Measurements from ENCODE around the gene AFF4.

GRCh38 chr5:132876020-132876759 is 87.2 kb downstream of the AFF4 start:
- TF ChIP-seq ARNTL (CRISPR knock-in tag; IDR thresholded peaks at IDR 0.05; ENCODE audit: borderline replicate concordance, low read depth): no peak
- TF ChIP-seq SNAI2 (CRISPR knock-in tag; IDR thresholded peaks at IDR 0.05): no peak
- TF ChIP-seq TSHZ2 (CRISPR knock-in tag; IDR thresholded peaks at IDR 0.05): no peak
- TF ChIP-seq CSRNP3 (CRISPR knock-in tag; IDR thresholded peaks at IDR 0.05): no peak
- TF ChIP-seq ZFP3 (CRISPR knock-in tag; IDR thresholded peaks at IDR 0.05): no peak
- no peak for TF ChIP-seq ZNF70 (CRISPR knock-in tag; IDR thresholded peaks at IDR 0.05)
